HG03097 (cell line): ENCODE measurements around the gene C19orf25.
"Not testable (repeated sequence)": the region's sequence is repeated elsewhere in the genome, so short reads cannot be mapped to it uniquely, and the experiment has no call there.

Source experiments
- ATAC-seq: cut with Tn5 transposase; IDR thresholded peaks from one replicate; pipeline ENCODE4 v1.9.1; 2021; ENCODE audit not compliant: unreplicated experiment, low FRiP score

Gene C19orf25

GRCh38 chr19:1482361-1483130, 3.5 kb upstream of the C19orf25 start:
- no peak for ATAC-seq

GRCh38 chr19:1481893-1482360, 2.9 kb upstream of the C19orf25 start:
- ATAC-seq, result no peak

- no peak for ATAC-seq
Measured at GRCh38 chr19:1481224-1481892, 2.3 kb upstream of the C19orf25 start.

GRCh38 chr19:1477056-1477455, 2.0 kb downstream of the C19orf25 start:
- ATAC-seq, result not testable (repeated sequence)

- no peak for ATAC-seq
Measured at GRCh38 chr19:1475751-1476437, 3.1 kb downstream of the C19orf25 start.

- ATAC-seq, result no peak
Measured at GRCh38 chr19:1474765-1475351, 4.2 kb downstream of the C19orf25 start.

GRCh38 chr19:1474011-1474764, 4.8 kb downstream of the C19orf25 start:
- no peak for ATAC-seq

- no peak for ATAC-seq
Measured at GRCh38 chr19:1473085-1473851, 5.7 kb downstream of the C19orf25 start.

- ATAC-seq, result no peak
Measured at GRCh38 chr19:1472231-1473084, 6.6 kb downstream of the C19orf25 start.

GRCh38 chr19:1471515-1472160, 7.4 kb downstream of the C19orf25 start:
- no peak for ATAC-seq

- ATAC-seq, result no peak
Measured at GRCh38 chr19:1471010-1471514, 8.0 kb downstream of the C19orf25 start.

- ATAC-seq, result no peak
Measured at GRCh38 chr19:1470305-1471009, 8.6 kb downstream of the C19orf25 start.

- ATAC-seq, result no peak
Measured at GRCh38 chr19:1470055-1470304, 9.0 kb downstream of the C19orf25 start.

GRCh38 chr19:1469255-1470054, 9.6 kb downstream of the C19orf25 start:
- no peak for ATAC-seq

GRCh38 chr19:1468821-1469254, 10.2 kb downstream of the C19orf25 start:
- no peak for ATAC-seq

GRCh38 chr19:1468274-1468820, 10.7 kb downstream of the C19orf25 start:
- ATAC-seq, result no peak
